ENCODE measurements around the gene MED9.

- TF ChIP-seq CTCF (IDR thresholded peaks at IDR 0.05) (no peak), POLR2AphosphoS5 (IDR thresholded peaks at IDR 0.05) (no peak), POLR2A (IDR thresholded peaks at IDR 0.05) (no peak)
Observed at GRCh38 chr17:17500999-17501605, 24.3 kb downstream of the MED9 start.
